Measurements from ENCODE around the gene PARP15.

DNA sequence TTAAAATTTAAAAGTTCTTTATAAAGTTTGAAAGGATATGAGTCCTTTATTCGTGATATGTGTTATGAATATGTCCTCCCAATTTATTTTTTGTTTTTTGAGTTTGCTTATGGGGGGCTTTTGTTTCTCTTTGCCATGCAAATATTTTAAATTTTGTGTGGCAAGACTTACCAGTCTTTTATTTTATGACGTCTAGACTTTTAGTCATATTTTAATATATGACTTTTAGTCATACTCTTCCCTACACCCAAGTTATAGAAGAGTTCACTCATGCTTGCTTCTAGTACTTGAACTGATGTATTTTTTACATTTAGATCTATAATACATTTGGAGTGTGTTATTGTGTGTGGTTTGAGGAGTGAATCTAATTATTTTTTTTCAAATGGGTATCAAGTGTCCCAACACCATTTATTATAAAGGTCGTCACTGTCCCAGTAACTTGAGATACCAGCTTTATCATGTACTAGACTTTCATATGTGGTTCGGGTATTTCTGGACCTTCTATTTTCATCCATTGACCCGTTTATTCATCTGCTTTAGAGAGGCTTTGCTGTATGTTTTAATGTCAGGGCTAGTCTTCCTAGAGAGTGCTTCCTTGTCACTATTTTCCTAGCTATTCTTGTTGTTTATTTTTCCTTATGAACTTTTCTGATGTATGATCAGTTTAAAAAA lies 755 bp downstream of the PARP15 start:
- TF ChIP-seq, protein P1, sequence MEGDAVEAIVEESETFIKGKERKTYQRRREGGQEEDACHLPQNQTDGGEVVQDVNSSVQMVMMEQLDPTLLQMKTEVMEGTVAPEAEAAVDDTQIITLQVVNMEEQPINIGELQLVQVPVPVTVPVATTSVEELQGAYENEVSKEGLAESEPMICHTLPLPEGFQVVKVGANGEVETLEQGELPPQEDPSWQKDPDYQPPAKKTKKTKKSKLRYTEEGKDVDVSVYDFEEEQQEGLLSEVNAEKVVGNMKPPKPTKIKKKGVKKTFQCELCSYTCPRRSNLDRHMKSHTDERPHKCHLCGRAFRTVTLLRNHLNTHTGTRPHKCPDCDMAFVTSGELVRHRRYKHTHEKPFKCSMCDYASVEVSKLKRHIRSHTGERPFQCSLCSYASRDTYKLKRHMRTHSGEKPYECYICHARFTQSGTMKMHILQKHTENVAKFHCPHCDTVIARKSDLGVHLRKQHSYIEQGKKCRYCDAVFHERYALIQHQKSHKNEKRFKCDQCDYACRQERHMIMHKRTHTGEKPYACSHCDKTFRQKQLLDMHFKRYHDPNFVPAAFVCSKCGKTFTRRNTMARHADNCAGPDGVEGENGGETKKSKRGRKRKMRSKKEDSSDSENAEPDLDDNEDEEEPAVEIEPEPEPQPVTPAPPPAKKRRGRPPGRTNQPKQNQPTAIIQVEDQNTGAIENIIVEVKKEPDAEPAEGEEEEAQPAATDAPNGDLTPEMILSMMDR (IDR thresholded peaks at IDR 0.05; ENCODE audit: extremely low read depth in 1 of 2, insufficient read depth in 1 of 2, low read depth in 1 of 2, low read length in 2 of 2): no peak
- TF ChIP-seq EZH2 (IDR thresholded peaks at IDR 0.05; ENCODE audit: borderline replicate concordance, low read depth, low read length, severe bottlenecking): no peak
- TF ChIP-seq POLR2A (IDR thresholded peaks at IDR 0.05; ENCODE audit: low read depth, low read length): no peak
- no peak for TF ChIP-seq FOS (IDR thresholded peaks at IDR 0.05; ENCODE audit: borderline replicate concordance, insufficient read depth, low read length)
- no peak for TF ChIP-seq GATA2 (IDR thresholded peaks at IDR 0.05; ENCODE audit: insufficient read depth, insufficient read length, low read depth, low read length)
- TF ChIP-seq POLR2AphosphoS5 (IDR thresholded peaks at IDR 0.05; ENCODE audit: insufficient read depth, low read depth, low read length): no peak
- no peak for TF ChIP-seq MAX (IDR thresholded peaks at IDR 0.05; ENCODE audit: insufficient read depth, insufficient read length)
- no peak for TF ChIP-seq MYC (IDR thresholded peaks at IDR 0.05; ENCODE audit: low read depth, low read length)

Measured in endothelial cell of umbilical vein (primary cell).